IMR-90 (cell line): ENCODE results near the gene DHRS7B. TPM values are rescaled to one million over a fixed set of nuclear protein-coding genes. Genes with fewer than 3 reads are reported as not detected.

Experiments
- ATAC-seq: fragments of 200-7000 bp; cut with Tn5 transposase; 2 replicates; pipeline ENCODE4 v1.9.1; 2020; ENCODE audit warnings: low read depth, mild to moderate bottlenecking, moderate library complexity
- BruUV-seq: library from RNA; stranded (reverse); fragments of 400-500 nt; replicated peaks from 2 replicates; lab custom pipeline; 2021; lab: Mats Ljungman, UMichigan
- CTCF ChIA-PET: fragments of 300-600 bp; formaldehyde crosslinking; extraction: SDS; loops from one replicate; lab custom pipeline; 2021; ENCODE audit warnings: antibody characterized with exemption; lab: Yijun Ruan, JAX
- POLR2A ChIA-PET: fragments of 300-600 bp; sonication (Branson Sonifier 250); formaldehyde crosslinking; loops from one replicate; lab custom pipeline; 2022; ENCODE audit warnings: antibody characterized with exemption; ENCODE audit not compliant: unreplicated experiment; lab: Charles Lee
- DNase-seq: peaks from one replicate; pipeline ENCODE4 v3.0.0; 2013
- H2AFZ ChIP-seq: replicated peaks from 2 replicates; pipeline ENCODE3; 2013; ENCODE audit warnings: low read length, mild to moderate bottlenecking; ENCODE audit not compliant: poor library complexity
- H2AK5ac ChIP-seq: 2 replicates; pipeline ENCODE4 v1.6.1; 2013; ENCODE audit warnings: low read depth, low read length, inconsistent platforms
- H2AK9ac ChIP-seq: replicated peaks from 2 replicates; pipeline ENCODE3; 2013; ENCODE audit warnings: mild to moderate bottlenecking, low read depth, low read length, moderate library complexity; ENCODE audit not compliant: poor library complexity
- H2BK120ac ChIP-seq: 2 replicates; pipeline ENCODE4 v1.6.1; 2013; ENCODE audit warnings: low read depth, low read length, inconsistent platforms
- H2BK15ac ChIP-seq: 3 replicates; pipeline ENCODE4 v1.6.1; 2013; ENCODE audit warnings: low read depth, low read length, inconsistent platforms
- H2BK20ac ChIP-seq: 2 replicates; pipeline ENCODE4 v1.6.1; 2013; ENCODE audit warnings: low read depth, mild to moderate bottlenecking, inconsistent platforms, low read length, moderate library complexity
- H2BK5ac ChIP-seq: 2 replicates; pipeline ENCODE4 v1.6.1; 2013; ENCODE audit warnings: mild to moderate bottlenecking, low read depth, low read length, inconsistent platforms; ENCODE audit not compliant: poor library complexity, severe bottlenecking
- H3K14ac ChIP-seq: replicated peaks from 2 replicates; pipeline ENCODE4 v1.6.1; 2013; ENCODE audit warnings: low read depth, low read length, inconsistent platforms
- H3K18ac ChIP-seq: 2 replicates; pipeline ENCODE4 v1.6.1; 2013; ENCODE audit warnings: low read depth, low read length, control low read depth
- H3K23ac ChIP-seq: 2 replicates; pipeline ENCODE4 v1.6.1; 2013; ENCODE audit warnings: low read depth, low read length, inconsistent platforms
- H3K27ac ChIP-seq: 2 replicates; pipeline ENCODE4 v1.5.1; 2013; ENCODE audit warnings: mild to moderate bottlenecking, control low read depth, low read length; ENCODE audit not compliant: insufficient read depth
- H3K27me3 ChIP-seq: 2 replicates; pipeline ENCODE4 v1.6.1; 2013; ENCODE audit warnings: low read length; ENCODE audit not compliant: control insufficient read depth, insufficient read depth
- H3K36me3 ChIP-seq: 2 replicates; pipeline ENCODE4 v1.6.1; 2013; ENCODE audit warnings: low read length, mixed read lengths; ENCODE audit not compliant: control insufficient read depth, insufficient read depth
- H3K4ac ChIP-seq: 2 replicates; pipeline ENCODE4 v1.6.1; 2013; ENCODE audit warnings: low read depth, low read length, inconsistent platforms
- H3K4me1 ChIP-seq: 2 replicates; pipeline ENCODE4 v1.6.1; 2013; ENCODE audit warnings: low read length, mixed read lengths; ENCODE audit not compliant: control insufficient read depth, insufficient read depth
- H3K4me2 ChIP-seq: 2 replicates; pipeline ENCODE4 v1.6.1; 2013; ENCODE audit warnings: low read depth, mild to moderate bottlenecking, control low read depth, low read length, moderate library complexity
- H3K4me3 ChIP-seq: 2 replicates; pipeline ENCODE4 v1.5.1; 2013; ENCODE audit warnings: low read depth, mild to moderate bottlenecking, control low read depth, low read length, moderate library complexity; ENCODE audit not compliant: insufficient read depth
- H3K56ac ChIP-seq: 2 replicates; pipeline ENCODE4 v1.6.1; 2013; ENCODE audit warnings: low read length, inconsistent platforms; ENCODE audit not compliant: insufficient read depth; ENCODE audit errors: extremely low read depth
- H3K79me1 ChIP-seq, 2 experiments: 2 replicates each; pipeline ENCODE4 v1.6.1; 2013; ENCODE audit warnings: low read length in 2 of 2, inconsistent platforms in 1 of 2, low read depth in 1 of 2
- H3K9ac ChIP-seq: 2 replicates; pipeline ENCODE4 v1.6.1; 2013; ENCODE audit warnings: low read depth, low read length, control low read depth
- H3K9me1 ChIP-seq: 2 replicates; pipeline ENCODE4 v1.6.1; 2013; ENCODE audit warnings: low read length, inconsistent platforms; ENCODE audit not compliant: insufficient read depth
- H3K9me3 ChIP-seq: 2 replicates; pipeline ENCODE4 v1.6.1; 2013; ENCODE audit warnings: low read length; ENCODE audit not compliant: control insufficient read depth, insufficient read depth
- H4K20me1 ChIP-seq: 2 replicates; pipeline ENCODE4 v1.6.1; 2013; ENCODE audit warnings: low read length, inconsistent platforms; ENCODE audit not compliant: insufficient read depth
- H4K5ac ChIP-seq: 2 replicates; pipeline ENCODE4 v1.6.1; 2013; ENCODE audit warnings: mild to moderate bottlenecking, low read depth, low read length, control low read depth
- H4K8ac ChIP-seq, 2 experiments: 2 replicates each; pipeline ENCODE4 v1.6.1; 2013; ENCODE audit warnings: low read depth in 2 of 2, low read length in 2 of 2, control low read depth in 1 of 2, inconsistent platforms in 1 of 2
- H4K91ac ChIP-seq: 2 replicates; pipeline ENCODE4 v1.6.1; 2013; ENCODE audit warnings: low read depth, low read length, inconsistent platforms; ENCODE audit not compliant: insufficient read depth
- CEBPB ChIP-seq: IDR thresholded peaks from 2 replicates; pipeline ENCODE4 v1.6.1; 2012; ENCODE audit warnings: low read depth, low read length, improper control_type of control experiment
- MAZ ChIP-seq: IDR thresholded peaks from 2 replicates; pipeline ENCODE4 v1.6.1; 2012; ENCODE audit warnings: low read depth, mild to moderate bottlenecking, low read length, improper control_type of control experiment, moderate library complexity, borderline replicate concordance
- WGBS, 2 experiments: methylation state at CpG; one replicate each; pipeline versions ENCODE4 v1.1.5 to v1.1.7; 2013; ENCODE audit warnings: missing lambda C conversion rate in 2 of 2; ENCODE audit not compliant: insufficient read length in 1 of 2; ENCODE audit errors: extremely low coverage in 2 of 2; 5-methylcytosine and 5-hydroxymethylcytosine counted together
- dilution Hi-C: fragments of 300-500 bp; cut with HindIII; formaldehyde crosslinking; loops from one replicate; pipeline ENCODE4 v1.14.3; 2018; ENCODE audit warnings: low sequenced_read_pairs; ENCODE audit not compliant: unreplicated experiment
- in situ Hi-C: fragments of 300-500 bp; cut with MboI; formaldehyde crosslinking; loops from 3 replicates; pipeline ENCODE4 v1.14.3; 2019; ENCODE audit warnings: low sequenced_read_pairs, inconsistent platforms, mixed read lengths
- intact Hi-C: fragments of 100-400 bp; cut with micrococcal nuclease; formaldehyde crosslinking; loops from 2 replicates; pipeline ENCODE4 v1.10.0; 2022
- polyA plus RNA-seq, 3 experiments: library from polyadenylated mRNA; depleted of rRNA; stranded (reverse); fragments of >200 nt; gene quantifications; 2 replicates each; pipeline ENCODE4 v1.2.3, GENCODE V29; 2012; ENCODE audit warnings: low replicate concordance in 1 of 3
- total RNA-seq: library from RNA; depleted of rRNA; stranded (reverse); fragments of >200 nt; gene quantifications from 2 replicates; pipeline ENCODE4 v1.2.3, GENCODE V29; 2012

DHRS7B gene
- total and polyA plus RNA-seq, 2 of the 4 experiments (the other 2 are of a cell fraction), result 24.4 to 34.4 TPM

DNA sequence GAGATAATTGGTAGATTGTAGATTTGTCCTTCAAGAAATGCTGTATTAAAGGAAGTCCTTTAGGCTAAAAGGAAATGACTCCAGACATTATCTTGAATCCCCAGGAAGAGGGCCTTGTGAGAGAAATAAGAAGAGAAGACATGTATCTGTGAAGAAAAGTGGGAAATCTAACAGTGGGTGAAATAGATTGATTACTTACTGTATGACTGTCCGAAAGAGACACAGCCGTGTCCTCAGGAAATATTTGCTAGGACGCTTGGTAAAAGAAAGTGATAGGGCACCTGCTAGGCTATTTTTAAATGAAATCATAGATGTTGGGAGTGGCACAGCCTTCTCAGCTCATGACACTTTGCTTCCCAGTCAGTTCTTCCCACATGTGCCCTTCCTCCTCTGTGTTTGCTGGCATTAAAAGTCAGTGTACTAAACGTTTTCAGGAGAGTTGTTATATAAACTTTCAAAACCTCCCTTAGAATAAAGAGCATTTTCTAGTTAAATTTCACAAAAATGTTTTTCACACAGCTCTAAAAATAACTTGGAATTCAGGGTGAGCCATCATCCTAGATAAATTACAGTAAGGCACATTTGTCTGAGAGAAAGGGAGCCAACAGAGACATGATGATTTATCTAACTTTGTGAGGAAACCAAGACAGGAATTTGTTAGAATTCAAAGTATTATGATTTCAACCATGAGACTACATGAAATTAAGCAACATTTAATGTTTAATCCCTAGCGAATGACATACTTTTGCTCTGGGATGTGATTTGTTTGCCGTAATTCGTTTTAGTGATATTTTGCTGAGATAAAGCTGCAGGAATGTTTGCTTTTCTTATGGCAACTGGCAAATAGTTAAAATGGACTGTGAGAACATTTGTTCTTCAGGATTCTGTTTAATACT, 35.0 kb downstream of the DHRS7B start:
- DNase-seq (peak; percentile 69), ATAC-seq (peak; percentile 68)
- ChIA-PET CTCF (no interaction called here), POLR2A (no interaction called here)
- BruUV-seq, result no TSS peak
- H3K9ac ChIP-seq, result no peak overlapping the region
- H3K4me3 ChIP-seq, result no peak overlapping the region
- H4K8ac ChIP-seq, result no peak overlapping the region
- no peak overlapping the region; the same call in 1 of the 2 replicates for H3K23ac ChIP-seq
- peak overlapping the region; percentile 70 for H3K18ac ChIP-seq
- H3K56ac ChIP-seq, result no peak overlapping the region
- no peaks in the 10 kb centered on the region for H3K27me3 ChIP-seq
- H3K14ac ChIP-seq, result no peak overlapping the region
- H3K4ac ChIP-seq, result no peak overlapping the region
- H2BK5ac ChIP-seq, result peak overlapping the region; percentile 82
- peaks cover 7% of the 10 kb centered on the region; the same call in 1 of the 2 replicates for H3K9me1 ChIP-seq
- dilution Hi-C loops (no loop called here), in situ Hi-C loops (no loop called here), intact Hi-C loops (no loop called here)
- no peak overlapping the region; the same call in 1 of the 2 replicates for H4K5ac ChIP-seq
- H3K36me3 ChIP-seq, result no peaks in the 10 kb centered on the region
- no peak for TF ChIP-seq MAZ
- peak; percentile 59 for TF ChIP-seq CEBPB
- H2BK15ac ChIP-seq, result no peak overlapping the region
- no peaks in the 10 kb centered on the region; the same call in 1 of the 2 replicates for H4K20me1 ChIP-seq
- no peak overlapping the region for H2AFZ ChIP-seq
- WGBS, 2 experiments, result 45% methylated on average over 2 of the region's 7 CpGs; no CpG with 5 or more reads in 1 of the 2 experiments
- no peak overlapping the region for H2BK20ac ChIP-seq
- H2BK120ac ChIP-seq, result peak overlapping the region; percentile 2; the same call in 1 of the 2 replicates
- H3K27ac ChIP-seq, result peak overlapping the region; percentile 63; the same call in 1 of the 2 replicates
- H3K4me2 ChIP-seq, result peak overlapping the region; percentile 81
- H3K4me1 ChIP-seq, result peaks cover 12% of the 10 kb centered on the region
- H4K91ac ChIP-seq, result no peak overlapping the region
- H3K79me1 ChIP-seq, result peaks cover 8 to 11% of the 10 kb centered on the region in 2 experiments
- no peak overlapping the region for H2AK5ac ChIP-seq
- no peaks in the 10 kb centered on the region for H3K9me3 ChIP-seq
- H2AK9ac ChIP-seq, result no peak overlapping the region
